Measurements from ENCODE around the gene CPSF4. TPM values are rescaled to one million over a fixed set of nuclear protein-coding genes. Genes with fewer than 3 reads are reported as not detected.

CPSF4 gene
- total and polyA plus RNA-seq, 2 donors (not counting 1 experiment from before 2014, with no cell fraction given) = 52.9 to 63.2 TPM

DNA sequence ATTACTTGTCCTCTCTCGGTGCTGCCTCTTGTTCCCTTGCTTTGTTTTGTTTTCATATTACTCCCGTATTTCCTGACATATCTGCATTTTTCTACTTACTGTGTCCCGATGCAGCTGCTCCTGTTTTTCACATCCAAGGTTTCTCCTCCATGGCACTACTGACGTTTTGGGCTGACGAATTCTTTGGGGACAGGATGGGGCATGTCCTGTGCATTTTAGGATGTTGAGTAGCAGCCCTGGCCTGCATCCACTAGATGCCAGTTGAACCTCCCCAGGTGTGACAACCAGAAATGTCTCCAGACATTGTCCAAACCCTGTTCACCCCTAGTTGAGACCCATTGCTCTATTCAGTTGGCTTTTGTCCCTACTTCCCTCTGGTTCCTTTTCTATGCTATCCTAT, 46.4 kb downstream of the CPSF4 start:
- no peaks in the 10 kb centered on the region for H3K9me3 Mint-ChIP-seq (ENCODE audit: insufficient read depth)
- WGBS (ENCODE audit: insufficient coverage) = 100% methylated on average over 1 of the region's 5 CpGs
- DNase-seq (no peak), ATAC-seq (ENCODE audit: low read depth) (no peak)
- ChIA-PET POLR2A (no interaction called here), CTCF (no interaction called here)
- H3K27me3 ChIP-seq (replicated peaks in 1 of 4; ENCODE audit: control extremely low read depth in 1 of 4, control insufficient read depth in 3 of 4, insufficient read depth in 4 of 4, low read length in 3 of 4) = no peaks in the 10 kb centered on the region
- no peak overlapping the region for H3K27ac Mint-ChIP-seq
- H3K4me1 Mint-ChIP-seq = no peaks in the 10 kb centered on the region
- H3K9me3 ChIP-seq (ENCODE audit: control extremely low read depth in 1 of 3, control insufficient read depth in 2 of 3, insufficient read depth in 1 of 3, low read length in 2 of 3) = no peaks in the 10 kb centered on the region
- H3K79me2 ChIP-seq (ENCODE audit: control insufficient read depth, insufficient read depth, low read length) = peaks cover 2% of the 10 kb centered on the region
- H3K9ac ChIP-seq (ENCODE audit: low read length) = no peak overlapping the region
- no peaks in the 10 kb centered on the region for H3K4me1 ChIP-seq (ENCODE audit: control insufficient read depth in 2 of 2, insufficient read depth in 2 of 2, low read length in 2 of 2)
- TF ChIP-seq EZH2 (IDR thresholded peaks at IDR 0.05; ENCODE audit: borderline replicate concordance, insufficient read depth, low read depth, low read length, poor library complexity, severe bottlenecking) = no peak
- H2AFZ ChIP-seq (ENCODE audit: insufficient read depth, low read depth, low read length, poor library complexity, severe bottlenecking) = no peak overlapping the region
- H3K27ac ChIP-seq (ENCODE audit: low read length in 2 of 2) = no peak overlapping the region
- H3K36me3 ChIP-seq (replicated peaks in 1 of 2; ENCODE audit: control extremely low read depth in 1 of 2, control insufficient read depth in 1 of 2, extremely low read depth in 1 of 2, insufficient read depth in 2 of 2, low read length in 1 of 2) = peaks cover 1 to 22% of the 10 kb centered on the region in 2 experiments
- no peaks in the 10 kb centered on the region for H4K20me1 ChIP-seq (ENCODE audit: control insufficient read depth, insufficient read depth, low read length, poor library complexity, severe bottlenecking)
- no peaks in the 10 kb centered on the region for H3K27me3 Mint-ChIP-seq
- no peak overlapping the region for H3K4me3 ChIP-seq (ENCODE audit: control extremely low read depth in 1 of 5, extremely low read depth in 1 of 5, insufficient read depth in 1 of 5, low read depth in 2 of 5, low read length in 4 of 5)
- no peak overlapping the region for H3K4me3 Mint-ChIP-seq
- no peak overlapping the region for H3K4me2 ChIP-seq (replicated peaks; ENCODE audit: low read depth, low read length, poor library complexity, severe bottlenecking)
- intact Hi-C loops (cut with micrococcal nuclease) = no loop called here

DNA sequence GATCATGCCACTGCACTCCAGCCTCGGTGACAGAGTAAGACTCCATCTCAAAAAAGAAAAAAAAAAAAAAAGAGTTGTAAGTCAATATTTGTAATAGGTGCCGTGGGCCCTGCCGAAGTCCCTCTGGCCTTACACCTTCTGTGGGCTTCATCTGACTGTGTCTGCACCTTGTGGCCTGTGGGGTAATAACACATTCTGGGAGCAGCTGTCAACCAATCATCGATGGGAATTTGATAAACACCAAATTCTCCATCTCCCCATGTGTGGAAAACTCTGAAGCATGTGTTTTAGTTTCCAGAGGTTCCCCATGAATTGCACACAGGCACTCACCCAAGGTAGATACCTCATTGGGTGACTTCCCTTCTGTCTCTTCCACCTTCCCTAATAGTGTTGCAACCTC, 50.5 kb downstream of the CPSF4 start:
- no peaks in the 10 kb centered on the region for H3K4me1 ChIP-seq (ENCODE audit: control insufficient read depth in 2 of 2, insufficient read depth in 2 of 2, low read length in 2 of 2)
- H3K4me1 Mint-ChIP-seq = no peaks in the 10 kb centered on the region
- H3K9me3 Mint-ChIP-seq (ENCODE audit: insufficient read depth) = peaks cover 6% of the 10 kb centered on the region
- H3K27ac Mint-ChIP-seq = no peak overlapping the region
- no peak overlapping the region for H3K4me2 ChIP-seq (replicated peaks; ENCODE audit: low read depth, low read length, poor library complexity, severe bottlenecking)
- H3K27me3 Mint-ChIP-seq = no peaks in the 10 kb centered on the region
- peaks cover 17% of the 10 kb centered on the region for H3K79me2 ChIP-seq (ENCODE audit: control insufficient read depth, insufficient read depth, low read length)
- peaks cover 0 to 18% (median 9%) of the 10 kb centered on the region in 3 donors for H3K9me3 ChIP-seq (ENCODE audit: control extremely low read depth in 1 of 3, control insufficient read depth in 2 of 3, insufficient read depth in 1 of 3, low read length in 2 of 3)
- H3K4me3 Mint-ChIP-seq = no peak overlapping the region
- ATAC-seq (ENCODE audit: low read depth) = no peak
- H3K9ac ChIP-seq (ENCODE audit: low read length) = no peak overlapping the region
- no peak overlapping the region for H3K27ac ChIP-seq (ENCODE audit: low read length in 2 of 2)
- CTCF ChIA-PET = no interaction called here
- H4K20me1 ChIP-seq (ENCODE audit: control insufficient read depth, insufficient read depth, low read length, poor library complexity, severe bottlenecking) = peaks cover 27% of the 10 kb centered on the region
- TF ChIP-seq EZH2 (IDR thresholded peaks at IDR 0.05; ENCODE audit: borderline replicate concordance, insufficient read depth, low read depth, low read length, poor library complexity, severe bottlenecking) = no peak
- TF ChIP-seq, protein P1, sequence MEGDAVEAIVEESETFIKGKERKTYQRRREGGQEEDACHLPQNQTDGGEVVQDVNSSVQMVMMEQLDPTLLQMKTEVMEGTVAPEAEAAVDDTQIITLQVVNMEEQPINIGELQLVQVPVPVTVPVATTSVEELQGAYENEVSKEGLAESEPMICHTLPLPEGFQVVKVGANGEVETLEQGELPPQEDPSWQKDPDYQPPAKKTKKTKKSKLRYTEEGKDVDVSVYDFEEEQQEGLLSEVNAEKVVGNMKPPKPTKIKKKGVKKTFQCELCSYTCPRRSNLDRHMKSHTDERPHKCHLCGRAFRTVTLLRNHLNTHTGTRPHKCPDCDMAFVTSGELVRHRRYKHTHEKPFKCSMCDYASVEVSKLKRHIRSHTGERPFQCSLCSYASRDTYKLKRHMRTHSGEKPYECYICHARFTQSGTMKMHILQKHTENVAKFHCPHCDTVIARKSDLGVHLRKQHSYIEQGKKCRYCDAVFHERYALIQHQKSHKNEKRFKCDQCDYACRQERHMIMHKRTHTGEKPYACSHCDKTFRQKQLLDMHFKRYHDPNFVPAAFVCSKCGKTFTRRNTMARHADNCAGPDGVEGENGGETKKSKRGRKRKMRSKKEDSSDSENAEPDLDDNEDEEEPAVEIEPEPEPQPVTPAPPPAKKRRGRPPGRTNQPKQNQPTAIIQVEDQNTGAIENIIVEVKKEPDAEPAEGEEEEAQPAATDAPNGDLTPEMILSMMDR (IDR thresholded peaks at IDR 0.05) = no peak
- intact Hi-C loops (cut with micrococcal nuclease) = no loop called here
- H3K36me3 ChIP-seq (replicated peaks in 1 of 2; ENCODE audit: control extremely low read depth in 1 of 2, control insufficient read depth in 1 of 2, extremely low read depth in 1 of 2, insufficient read depth in 2 of 2, low read length in 1 of 2) = peaks cover 2 to 34% of the 10 kb centered on the region in 2 experiments
- no peaks in the 10 kb centered on the region for H3K27me3 ChIP-seq (replicated peaks in 1 of 4; ENCODE audit: control extremely low read depth in 1 of 4, control insufficient read depth in 3 of 4, insufficient read depth in 4 of 4, low read length in 3 of 4)
- H2AFZ ChIP-seq (ENCODE audit: insufficient read depth, low read depth, low read length, poor library complexity, severe bottlenecking) = no peak overlapping the region
- H3K4me3 ChIP-seq (ENCODE audit: control extremely low read depth in 1 of 5, extremely low read depth in 1 of 5, insufficient read depth in 1 of 5, low read depth in 2 of 5, low read length in 4 of 5) = no peak overlapping the region
- POLR2A ChIA-PET = interaction anchor here (0.7 kb wide), 2 partner anchors 46 to 655 kb away, joined by 3 to 5 read pairs; no protein-coding TSS in a partner anchor
- WGBS (ENCODE audit: insufficient coverage) = 100% methylated on average over 3 of the region's 4 CpGs
- no peak for DNase-seq
